Mesenchymal stem cell (in vitro differentiated cells and primary cell): Measurements from ENCODE around the gene LHX3.

Experiments used
- DNase-seq: peaks from one replicate; pipeline ENCODE4 v3.0.0-alpha.2; 2013
- H2AFZ ChIP-seq: one replicate; pipeline ENCODE4 v1.6.1; 2013; ENCODE audit warnings: low read depth, mild to moderate bottlenecking, control low read depth, inconsistent platforms, low read length, moderate library complexity
- H2AK5ac ChIP-seq: 2 replicates; pipeline ENCODE4 v1.6.1; 2013; ENCODE audit warnings: low read length, moderate library complexity, mild to moderate bottlenecking, inconsistent platforms; ENCODE audit not compliant: severe bottlenecking
- H2BK120ac ChIP-seq: one replicate; pipeline ENCODE4 v1.6.1; 2013; ENCODE audit warnings: low read depth, mild to moderate bottlenecking, inconsistent platforms, low read length, moderate library complexity
- H2BK12ac ChIP-seq, 2 experiments: one replicate each; pipeline ENCODE4 v1.6.1; 2013; ENCODE audit warnings: inconsistent platforms in 2 of 2, low read length in 2 of 2, mild to moderate bottlenecking in 2 of 2, moderate library complexity in 2 of 2, control low read depth in 1 of 2
- H2BK15ac ChIP-seq: one replicate; pipeline ENCODE4 v1.6.1; 2013; ENCODE audit warnings: mild to moderate bottlenecking, low read depth, inconsistent platforms; ENCODE audit not compliant: poor library complexity, severe bottlenecking
- H2BK5ac ChIP-seq: 2 replicates; pipeline ENCODE4 v1.6.1; 2013; ENCODE audit warnings: low read depth, mild to moderate bottlenecking, low read length, control low read depth, inconsistent platforms; ENCODE audit not compliant: poor library complexity, severe bottlenecking
- H3K14ac ChIP-seq, 2 experiments: one replicate each; pipeline ENCODE4 v1.6.1; 2013; ENCODE audit warnings: inconsistent platforms in 2 of 2, low read length in 2 of 2, control low read depth in 1 of 2, mild to moderate bottlenecking in 1 of 2, moderate library complexity in 1 of 2
- H3K18ac ChIP-seq, 2 experiments: one replicate each; pipeline ENCODE4 v1.6.1; 2013; ENCODE audit warnings: inconsistent platforms in 2 of 2, low read length in 2 of 2, control low read depth in 1 of 2, low read depth in 1 of 2, mild to moderate bottlenecking in 1 of 2
- H3K23ac ChIP-seq, 2 experiments: one replicate each; pipeline ENCODE4 v1.6.1; 2013; ENCODE audit warnings: inconsistent platforms in 2 of 2, low read length in 2 of 2, mild to moderate bottlenecking in 2 of 2, moderate library complexity in 2 of 2, control low read depth in 1 of 2
- H3K27ac ChIP-seq: 2 replicates; pipeline ENCODE4 v1.5.1; 2013; ENCODE audit warnings: mild to moderate bottlenecking, moderate library complexity, low read length, control low read depth, inconsistent platforms; ENCODE audit not compliant: poor library complexity, severe bottlenecking
- H3K27me3 ChIP-seq, 2 experiments: 2 replicates each; pipeline versions ENCODE4 v1.6.1 to v1.7.0; 2013; ENCODE audit warnings: low read length in 2 of 2, mild to moderate bottlenecking in 2 of 2, moderate library complexity in 2 of 2, control low read depth in 1 of 2, inconsistent platforms in 1 of 2; ENCODE audit not compliant: control insufficient read depth in 1 of 2, insufficient read depth in 1 of 2
- H3K36me3 ChIP-seq, 2 experiments: 2 replicates each; pipeline versions ENCODE4 v1.6.1 to v1.7.0; 2013; ENCODE audit warnings: low read length in 2 of 2, control low read depth in 1 of 2, inconsistent platforms in 1 of 2, low read depth in 1 of 2, mild to moderate bottlenecking in 1 of 2; ENCODE audit not compliant: insufficient read depth in 2 of 2, control insufficient read depth in 1 of 2
- H3K4ac ChIP-seq, 2 experiments: one replicate each; pipeline ENCODE4 v1.6.1; 2013; ENCODE audit warnings: inconsistent platforms in 2 of 2, low read length in 2 of 2, mild to moderate bottlenecking in 2 of 2, moderate library complexity in 2 of 2, control low read depth in 1 of 2, low read depth in 1 of 2
- H3K4me1 ChIP-seq: 2 replicates; pipeline ENCODE4 v1.6.1; 2013; ENCODE audit warnings: low read depth, low read length, control low read depth; ENCODE audit not compliant: control insufficient read depth, insufficient read depth
- H3K4me2 ChIP-seq: 2 replicates; pipeline ENCODE4 v1.6.1; 2013; ENCODE audit warnings: low read length, mild to moderate bottlenecking, inconsistent platforms; ENCODE audit not compliant: poor library complexity, severe bottlenecking
- H3K4me3 ChIP-seq, 2 experiments: 2 replicates each; pipeline versions ENCODE4 v1.5.1 to v1.7.0; 2013; ENCODE audit warnings: low read length in 2 of 2, mild to moderate bottlenecking in 2 of 2, control low read depth in 1 of 2, low read depth in 1 of 2; ENCODE audit not compliant: insufficient read depth in 1 of 2
- H3K79me1 ChIP-seq: replicated peaks from 2 replicates; pipeline ENCODE4 v1.6.1; 2013; ENCODE audit warnings: mild to moderate bottlenecking, control low read depth, low read length, inconsistent platforms; ENCODE audit not compliant: poor library complexity, severe bottlenecking
- H3K9ac ChIP-seq: 2 replicates; pipeline ENCODE4 v1.7.0; 2013; ENCODE audit warnings: mild to moderate bottlenecking, low read length, moderate library complexity
- H3K9me3 ChIP-seq: 2 replicates; pipeline ENCODE4 v1.7.0; 2013; ENCODE audit warnings: mild to moderate bottlenecking, low read length; ENCODE audit not compliant: control insufficient read depth
- H4K8ac ChIP-seq: one replicate; pipeline ENCODE4 v1.6.1; 2013; ENCODE audit warnings: inconsistent platforms, mild to moderate bottlenecking, low read length, moderate library complexity
- H4K91ac ChIP-seq: one replicate; pipeline ENCODE4 v1.6.1; 2013; ENCODE audit warnings: mild to moderate bottlenecking, low read length, inconsistent platforms
- WGBS: methylation state at CpG from one replicate; pipeline ENCODE4 v1.1.7; 2013; ENCODE audit warnings: mixed read lengths; 5-methylcytosine and 5-hydroxymethylcytosine counted together

LHX3 gene

DNA sequence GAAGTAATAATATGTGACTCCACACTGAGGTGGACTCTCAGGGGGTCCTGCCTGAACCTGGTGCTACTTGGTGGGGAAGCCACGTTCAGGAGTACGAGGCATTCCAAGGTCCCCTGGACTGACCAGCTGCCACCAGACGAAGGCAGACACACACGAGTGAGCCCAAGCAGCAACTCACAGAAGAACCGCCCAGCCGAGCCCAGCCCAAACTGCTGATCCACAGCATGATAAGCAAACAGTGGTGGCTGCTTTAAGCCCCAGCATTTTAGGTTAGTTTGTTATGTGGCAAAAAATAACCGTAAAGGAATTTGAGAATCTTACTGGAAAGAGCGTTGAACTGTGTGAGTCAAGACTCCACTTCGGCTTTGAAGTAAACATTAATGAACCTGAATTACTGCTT lies 8.8 kb upstream of the LHX3 start:
- no peaks in the 10 kb centered on the region for H3K27me3 ChIP-seq
- no peak overlapping the region for H2BK5ac ChIP-seq
- no peak for DNase-seq
- H3K9ac ChIP-seq, result no peak overlapping the region
- WGBS, result 98% methylated on average over 7 of the region's 9 CpGs
- peaks cover 6% of the 10 kb centered on the region for H3K9me3 ChIP-seq
- H2BK120ac ChIP-seq, result no peak overlapping the region
- no peak overlapping the region for H4K91ac ChIP-seq
- H3K18ac ChIP-seq, result no peak overlapping the region
- no peak overlapping the region for H2BK15ac ChIP-seq
- H3K36me3 ChIP-seq, result peaks cover 42 to 77% of the 10 kb centered on the region in 2 experiments
- H3K14ac ChIP-seq, result no peak overlapping the region
- peaks cover 7% of the 10 kb centered on the region for H3K79me1 ChIP-seq
- no peak overlapping the region for H2AFZ ChIP-seq
- H3K23ac ChIP-seq, result no peak overlapping the region
- H3K4me1 ChIP-seq, result peaks cover 2% of the 10 kb centered on the region
- no peak overlapping the region for H4K8ac ChIP-seq
- no peak overlapping the region for H3K4me2 ChIP-seq
- H2AK5ac ChIP-seq, result no peak overlapping the region
- H3K4me3 ChIP-seq, result no peak overlapping the region
- H2BK12ac ChIP-seq, result no peak overlapping the region
- no peak overlapping the region for H3K27ac ChIP-seq
- H3K4ac ChIP-seq, result no peak overlapping the region

GRCh38 chr9:136212345-136212950 lies 7.5 kb upstream of the LHX3 start:
- Histone ChIP-seq H3K27me3 (no peaks in the 10 kb centered on the region), H2BK5ac (no peak overlapping the region)
- 92% methylated on average over 28 of the region's 28 CpGs for WGBS

GRCh38 chr9:136211441-136212344 lies 6.8 kb upstream of the LHX3 start:
- H3K14ac ChIP-seq, result no peak overlapping the region
- no peak overlapping the region for H3K18ac ChIP-seq
- no peak for DNase-seq
- peaks cover under 1% of the 10 kb centered on the region for H3K79me1 ChIP-seq
- no peak overlapping the region for H3K27ac ChIP-seq
- H3K23ac ChIP-seq, result no peak overlapping the region
- no peak overlapping the region for H3K4me3 ChIP-seq
- no peak overlapping the region for H4K91ac ChIP-seq
- H2BK5ac ChIP-seq, result no peak overlapping the region
- no peak overlapping the region for H3K4me2 ChIP-seq
- H3K9me3 ChIP-seq, result peaks cover 6% of the 10 kb centered on the region
- H4K8ac ChIP-seq, result no peak overlapping the region
- no peak overlapping the region for H2AK5ac ChIP-seq
- 96% methylated on average over 35 of the region's 35 CpGs for WGBS
- H3K36me3 ChIP-seq, result peaks cover 41 to 78% of the 10 kb centered on the region in 2 experiments
- no peak overlapping the region for H2BK15ac ChIP-seq
- no peak overlapping the region for H3K4ac ChIP-seq
- H2BK12ac ChIP-seq, result no peak overlapping the region
- H3K4me1 ChIP-seq, result no peaks in the 10 kb centered on the region
- no peak overlapping the region for H3K9ac ChIP-seq
- H3K27me3 ChIP-seq, result no peaks in the 10 kb centered on the region
- no peak overlapping the region for H2BK120ac ChIP-seq
- H2AFZ ChIP-seq, result no peak overlapping the region

More at GRCh38 chr9:136212345-136212950, 7.5 kb upstream of the LHX3 start:
- Histone ChIP-seq H3K23ac (no peak overlapping the region), H4K91ac (no peak overlapping the region), H3K27ac (no peak overlapping the region), H2AK5ac (no peak overlapping the region), H4K8ac (no peak overlapping the region), H2BK12ac (no peak overlapping the region), H3K4me3 (no peak overlapping the region), H3K18ac (no peak overlapping the region), H3K36me3 (peaks cover 41 to 80% of the 10 kb centered on the region in 2 experiments), H3K9ac (no peak overlapping the region), H3K79me1 (no peaks in the 10 kb centered on the region), H3K9me3 (peaks cover 6% of the 10 kb centered on the region), H3K4me2 (no peak overlapping the region), H2AFZ (no peak overlapping the region), H2BK15ac (no peak overlapping the region), H3K4ac (no peak overlapping the region), H3K14ac (no peak overlapping the region), H2BK120ac (no peak overlapping the region), H3K4me1 (peaks cover 2% of the 10 kb centered on the region)
- no peak for DNase-seq

GRCh38 chr9:136211006-136211405 lies 6.1 kb upstream of the LHX3 start:
- no peaks in the 10 kb centered on the region for H3K27me3 ChIP-seq
- H4K91ac ChIP-seq, result no peak overlapping the region
- H3K4ac ChIP-seq, result no peak overlapping the region
- no peak overlapping the region for H4K8ac ChIP-seq
- no peak for DNase-seq
- H3K4me3 ChIP-seq, result no peak overlapping the region
- H3K9me3 ChIP-seq, result peaks cover 6% of the 10 kb centered on the region
- no peak overlapping the region for H3K23ac ChIP-seq
- H2BK120ac ChIP-seq, result no peak overlapping the region
- H3K27ac ChIP-seq, result no peak overlapping the region
- H3K79me1 ChIP-seq, result peaks cover 2% of the 10 kb centered on the region
- no peak overlapping the region for H2AK5ac ChIP-seq
- H3K4me1 ChIP-seq, result no peaks in the 10 kb centered on the region
- H3K18ac ChIP-seq, result no peak overlapping the region
- H2BK15ac ChIP-seq, result no peak overlapping the region
- WGBS, result 97% methylated on average over 15 of the region's 15 CpGs
- no peak overlapping the region for H2BK12ac ChIP-seq
- no peak overlapping the region for H3K9ac ChIP-seq
- no peak overlapping the region for H2BK5ac ChIP-seq
- peaks cover 36 to 72% of the 10 kb centered on the region in 2 experiments for H3K36me3 ChIP-seq
- H2AFZ ChIP-seq, result no peak overlapping the region
- H3K14ac ChIP-seq, result no peak overlapping the region
- no peak overlapping the region for H3K4me2 ChIP-seq
